HK-2 (cell line): Measurements from ENCODE around the gene CYSTM1.
A peak's percentile ranks its signal among the peaks of the same experiment; 100 is the strongest.

Source experiments
- DNase-seq: peaks from one replicate; pipeline ENCODE4 v3.0.0-alpha.2; 2018; ENCODE audit not compliant: unreplicated experiment

CYSTM1 gene

GRCh38 chr5:140236891-140237598 lies 62.1 kb downstream of the CYSTM1 start:
- no peak for DNase-seq

GRCh38 chr5:140238756-140239155 lies 63.8 kb downstream of the CYSTM1 start:
- DNase-seq, result no peak

- no peak for DNase-seq
Observed at GRCh38 chr5:140239461-140239860, 64.5 kb downstream of the CYSTM1 start.

GRCh38 chr5:140239939-140240700 lies 65.1 kb downstream of the CYSTM1 start:
- no peak for DNase-seq

GRCh38 chr5:140240987-140241706 lies 66.2 kb downstream of the CYSTM1 start:
- peak; percentile 81 for DNase-seq

- no peak for DNase-seq
Observed at GRCh38 chr5:140242099-140242498, 67.1 kb downstream of the CYSTM1 start.

- no peak for DNase-seq
Observed at GRCh38 chr5:140242890-140243585, 68.0 kb downstream of the CYSTM1 start.

GRCh38 chr5:140243706-140244250 lies 68.8 kb downstream of the CYSTM1 start:
- no peak for DNase-seq

GRCh38 chr5:140244525-140245025 lies 69.6 kb downstream of the CYSTM1 start:
- DNase-seq, result peak; percentile 81

GRCh38 chr5:140245341-140245740 lies 70.4 kb downstream of the CYSTM1 start:
- DNase-seq, result no peak

GRCh38 chr5:140245926-140246325 lies 70.9 kb downstream of the CYSTM1 start:
- no peak for DNase-seq

- peak; percentile 43 for DNase-seq
Observed at GRCh38 chr5:140246378-140247122, 71.6 kb downstream of the CYSTM1 start.

GRCh38 chr5:140248414-140248813 lies 73.4 kb downstream of the CYSTM1 start:
- DNase-seq, result no peak

- DNase-seq, result no peak
Observed at GRCh38 chr5:140249536-140249935, 74.5 kb downstream of the CYSTM1 start.

- DNase-seq, result no peak
Observed at GRCh38 chr5:140250386-140250785, 75.4 kb downstream of the CYSTM1 start.

- DNase-seq, result peak; percentile 79
Observed at GRCh38 chr5:140251527-140251973, 76.6 kb downstream of the CYSTM1 start.

- no peak for DNase-seq
Observed at GRCh38 chr5:140252470-140253126, 77.6 kb downstream of the CYSTM1 start.

- DNase-seq, result no peak
Observed at GRCh38 chr5:140253985-140254384, 79.0 kb downstream of the CYSTM1 start.

- DNase-seq, result no peak
Observed at GRCh38 chr5:140255460-140256157, 80.6 kb downstream of the CYSTM1 start.
